ENCODE data around the gene BTBD17.

GRCh38 chr17:74345433-74346241 is 16.0 kb downstream of the BTBD17 start:
- TF ChIP-seq CTCF (conservative IDR thresholded peaks at IDR 0.05 in 1 of 2, IDR thresholded peaks at IDR 0.05 in 1 of 2; ENCODE audit: extremely low read depth in 1 of 2, insufficient read depth in 1 of 2, low read depth in 1 of 2, low read length in 2 of 2) (no peak), EZH2 (IDR thresholded peaks at IDR 0.05; ENCODE audit: borderline replicate concordance, low read length) (no peak)
